Stimulated activated CD4-positive, alpha-beta T cell treated with anti-CD3 and anti-CD28 coated beads, TNF-alpha, amount 100 ng/mL, for 48 hours (primary cell): Measurements from ENCODE around the gene ARL15.

Experiments used
- DNase-seq, 3 donors: peaks; one replicate each; pipeline ENCODE4 v3.0.0-alpha.2; 2020; ENCODE audit warnings: low read depth in 3 of 3

ARL15 gene

GRCh38 chr5:54249210-54250028 lies 61.0 kb downstream of the ARL15 start:
- peak in 1 of 3 donors; percentile 2 for DNase-seq

DNA sequence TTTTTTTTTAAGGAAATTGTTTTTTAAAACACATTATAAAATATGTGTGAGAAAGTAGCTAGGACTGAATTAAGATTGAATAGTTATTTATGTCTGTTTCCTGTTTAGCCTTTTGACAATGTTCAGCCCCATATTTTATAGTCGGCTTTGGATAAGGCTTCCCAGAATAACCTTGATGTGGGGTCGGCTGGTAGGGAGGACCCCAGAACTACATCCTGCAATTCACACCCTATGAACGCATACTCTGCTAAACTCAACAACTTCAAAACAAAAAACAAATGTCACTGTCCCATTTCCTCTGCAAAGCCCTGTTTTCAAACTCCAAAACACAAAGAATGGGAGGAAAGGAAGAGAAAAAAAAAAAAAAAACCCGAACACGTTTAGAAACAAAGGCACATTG lies 63.1 kb downstream of the ARL15 start:
- DNase-seq: no peak

DNA sequence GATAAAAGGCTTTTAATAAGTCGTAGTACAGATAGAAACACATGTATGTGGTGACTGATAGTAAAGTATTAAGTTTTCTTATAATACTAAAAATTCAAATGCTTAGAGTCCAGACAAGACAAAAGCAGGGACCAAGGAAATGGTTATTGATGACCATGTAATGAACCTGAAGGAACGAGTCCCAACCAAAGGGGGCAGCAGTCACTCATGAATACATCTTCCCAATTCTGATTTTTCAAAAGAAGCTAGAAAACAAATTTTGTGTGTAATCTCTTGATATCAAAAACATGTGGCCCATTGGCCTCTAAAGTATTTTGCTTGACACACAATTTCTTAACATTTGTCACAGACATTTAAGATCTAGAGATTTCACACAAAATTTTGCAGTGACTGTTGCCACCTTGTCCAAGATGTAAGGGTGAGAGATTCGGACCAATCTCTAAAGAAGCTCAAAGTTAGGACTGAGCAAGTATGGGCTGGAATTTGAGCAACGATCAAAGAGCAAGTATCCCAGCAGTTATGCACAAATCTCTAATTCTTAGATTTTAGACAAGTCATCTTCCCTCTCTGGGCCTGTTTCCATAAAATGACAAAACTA lies 66.8 kb downstream of the ARL15 start:
- DNase-seq: no peak

GRCh38 chr5:54242297-54242696 lies 68.1 kb downstream of the ARL15 start:
- no peak for DNase-seq

GRCh38 chr5:54234304-54234933 lies 76.0 kb downstream of the ARL15 start:
- DNase-seq: no peak

- no peak for DNase-seq
Measured at GRCh38 chr5:54230936-54231685, 79.3 kb downstream of the ARL15 start.

GRCh38 chr5:54229041-54229780 lies 81.2 kb downstream of the ARL15 start:
- peak; percentile 48 to 78 (median 54) for DNase-seq

- no peak for DNase-seq
Measured at GRCh38 chr5:54227759-54228158, 82.6 kb downstream of the ARL15 start.

DNA sequence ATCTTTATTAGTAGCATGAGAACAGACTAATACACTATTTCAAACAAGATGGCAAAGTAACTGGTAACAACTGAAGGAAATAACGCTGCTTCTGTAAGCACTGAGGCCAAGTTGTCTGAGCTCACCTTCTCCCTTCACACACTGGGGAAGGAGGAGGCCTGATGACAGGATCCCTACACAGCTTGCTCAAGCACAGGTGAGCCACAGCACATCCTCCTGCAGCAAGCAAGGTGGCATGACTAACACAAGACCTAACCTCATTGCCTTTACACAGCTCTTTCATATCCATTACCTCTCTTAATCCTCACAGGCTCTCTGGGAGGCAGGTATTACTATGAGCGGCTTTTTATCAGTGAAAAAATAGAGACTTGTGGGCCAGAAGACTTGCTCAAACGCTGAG lies 83.3 kb downstream of the ARL15 start:
- no peak for DNase-seq

GRCh38 chr5:54226215-54226614 lies 84.2 kb downstream of the ARL15 start:
- no peak for DNase-seq

GRCh38 chr5:54224103-54224826 lies 86.1 kb downstream of the ARL15 start:
- DNase-seq: no peak

GRCh38 chr5:54222336-54222735 lies 88.0 kb downstream of the ARL15 start:
- no peak for DNase-seq

DNA sequence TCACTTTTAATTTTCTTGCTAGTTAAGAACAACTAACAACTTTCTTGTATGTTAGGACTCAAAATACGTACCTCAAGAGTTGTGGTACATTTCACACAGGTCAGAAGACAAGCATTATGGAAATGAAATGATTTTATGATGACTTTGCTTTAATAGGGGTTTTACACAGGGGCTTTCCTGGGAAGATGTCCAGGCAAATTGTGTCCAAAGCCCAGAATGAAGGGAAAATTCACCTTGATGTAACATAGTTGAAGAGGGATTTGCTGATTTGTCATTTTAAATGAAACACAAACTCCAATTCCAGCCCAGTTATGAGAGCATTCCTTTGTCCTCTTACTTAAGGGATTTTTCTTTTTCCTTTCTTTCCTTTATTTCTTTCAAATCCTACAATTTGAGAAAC lies 89.2 kb downstream of the ARL15 start:
- DNase-seq: no peak

DNA sequence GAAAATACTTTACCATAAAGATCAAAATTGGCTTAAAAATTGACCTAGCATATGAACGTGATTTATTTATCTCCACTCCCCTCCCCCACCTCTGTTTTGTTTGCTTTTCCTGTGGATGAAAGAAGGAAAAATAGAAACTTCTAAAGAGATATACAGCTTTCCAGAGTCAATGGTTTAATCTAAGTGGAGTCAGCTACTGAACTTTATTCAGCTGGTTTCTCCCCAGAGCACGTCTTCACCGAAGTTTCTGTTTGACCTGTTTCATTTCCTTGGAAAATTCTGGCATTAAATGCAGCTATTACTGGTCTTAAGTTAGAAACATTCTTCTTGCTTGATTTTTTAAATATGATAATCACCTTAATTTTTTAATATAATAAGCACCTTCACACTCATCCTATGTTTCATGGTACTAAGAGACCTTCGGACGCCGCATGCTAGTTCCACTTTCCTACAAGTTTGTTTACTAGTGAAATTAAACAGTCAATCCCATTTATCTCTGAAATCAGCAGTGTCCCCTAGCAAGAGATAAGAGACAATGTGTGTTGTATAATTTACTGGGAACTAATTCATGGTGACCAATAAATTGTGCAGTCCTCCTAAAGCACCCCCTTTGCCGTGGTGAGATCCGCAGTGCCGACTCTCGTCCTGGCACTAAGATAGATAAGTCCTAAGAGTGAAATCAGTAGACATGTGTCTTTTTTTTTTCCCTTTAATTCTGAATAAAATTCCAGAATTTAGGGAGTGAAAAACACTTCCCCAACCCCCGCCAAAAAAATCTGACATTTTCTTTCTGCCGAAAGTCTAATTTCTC lies 89.9 kb downstream of the ARL15 start:
- DNase-seq: no peak

- DNase-seq: peak in 1 of 3 donors; percentile 8
Measured at GRCh38 chr5:54217826-54218503, 92.4 kb downstream of the ARL15 start.

DNA sequence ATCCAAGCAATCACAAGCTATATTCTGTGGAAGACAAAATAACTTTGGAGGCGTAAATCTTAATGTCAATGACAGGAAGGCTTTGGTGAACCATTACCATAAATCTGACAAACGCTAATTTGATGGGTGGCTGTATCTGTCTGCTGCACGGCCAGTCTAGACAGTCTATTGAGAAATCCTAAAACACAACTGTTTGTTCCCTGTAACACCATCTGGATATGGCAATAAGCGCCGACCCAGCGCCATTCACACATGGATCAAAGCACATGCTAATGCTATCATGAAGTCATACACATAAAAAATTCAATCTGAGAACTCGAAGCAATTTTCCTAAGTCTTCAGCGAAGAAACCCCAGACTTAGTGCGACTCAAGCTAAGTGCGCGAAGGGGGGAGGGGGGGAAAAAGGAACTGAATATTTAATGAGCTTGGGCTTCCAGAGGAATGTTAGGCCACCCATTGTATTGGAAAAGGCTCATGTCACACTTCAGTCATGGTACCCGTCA lies 95.1 kb downstream of the ARL15 start:
- no peak for DNase-seq

GRCh38 chr5:54214722-54215121 lies 95.7 kb downstream of the ARL15 start:
- no peak for DNase-seq

DNA sequence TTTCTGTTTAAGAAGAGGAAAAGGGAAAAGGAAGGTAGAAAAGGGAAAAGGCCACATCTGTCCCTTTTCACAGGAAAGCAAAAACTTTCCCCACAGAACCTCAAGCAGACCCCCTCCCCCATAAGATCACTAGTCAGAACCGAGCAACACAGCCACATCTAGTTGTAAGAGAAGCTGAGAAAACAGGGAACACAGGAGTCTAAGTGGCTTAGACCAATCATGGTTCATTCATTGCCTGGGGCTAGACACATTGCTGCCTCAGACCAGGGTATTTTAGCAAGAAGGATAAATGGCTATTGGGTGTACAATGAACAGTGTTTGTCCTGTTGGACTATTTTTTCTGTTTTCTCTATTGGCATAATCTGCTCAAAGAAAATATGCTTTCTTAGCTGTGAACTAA lies 98.0 kb downstream of the ARL15 start:
- DNase-seq: no peak

DNA sequence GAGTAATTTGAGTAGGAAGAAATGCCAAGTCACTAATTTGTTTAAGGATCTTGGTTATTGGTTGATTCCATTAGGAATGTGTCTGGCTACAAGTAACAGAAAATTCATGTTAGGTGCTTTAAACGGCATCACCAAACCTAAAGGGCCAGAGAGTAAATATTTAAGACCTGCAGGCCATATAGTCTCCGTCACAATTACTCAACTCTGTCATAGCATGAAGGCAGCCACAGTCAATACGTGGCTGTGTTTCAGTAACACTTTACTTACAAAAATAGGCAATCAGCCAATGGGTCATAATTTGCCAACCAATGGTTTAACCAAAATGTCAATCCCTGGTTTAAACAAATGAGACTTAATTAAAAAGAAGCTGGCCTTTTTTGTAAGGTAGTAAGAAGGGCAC lies 98.5 kb downstream of the ARL15 start:
- DNase-seq: no peak
